ENCODE data around the gene PAX5.

Gene PAX5

DNA sequence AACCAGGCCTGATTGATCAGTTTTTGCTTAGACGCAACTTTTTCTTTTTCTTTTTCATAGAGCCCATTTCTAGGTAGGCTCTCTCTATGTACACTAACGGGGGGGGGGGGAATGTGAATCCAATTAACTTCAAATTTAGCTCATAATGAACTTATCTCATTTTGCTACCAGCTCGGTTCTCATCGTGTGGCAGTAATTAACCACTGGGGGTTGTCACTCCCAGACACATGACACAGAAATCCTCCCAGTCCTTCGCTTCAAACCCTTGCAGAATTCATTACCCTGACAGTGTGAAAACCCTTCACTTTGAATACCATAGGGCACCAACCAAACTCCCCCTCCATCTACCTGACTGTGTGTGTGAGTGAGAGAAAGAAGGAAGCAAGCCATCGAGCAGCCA is 144.2 kb downstream of the PAX5 start:
- Histone ChIP-seq H3K9ac (ENCODE audit: low read depth, low read length) (no peak overlapping the region), H3K4me1 (ENCODE audit: control insufficient read depth, insufficient read depth, low read length) (no peaks in the 10 kb centered on the region), H3K4me3 (ENCODE audit: low read depth, low read length) (no peak overlapping the region), H3K27me3 (ENCODE audit: control insufficient read depth, insufficient read depth, low read length) (no peaks in the 10 kb centered on the region), H3K36me3 (ENCODE audit: control insufficient read depth, insufficient read depth, low read length) (no peaks in the 10 kb centered on the region), H3K9me3 (ENCODE audit: control insufficient read depth, insufficient read depth, low read length) (no peaks in the 10 kb centered on the region)

DNA sequence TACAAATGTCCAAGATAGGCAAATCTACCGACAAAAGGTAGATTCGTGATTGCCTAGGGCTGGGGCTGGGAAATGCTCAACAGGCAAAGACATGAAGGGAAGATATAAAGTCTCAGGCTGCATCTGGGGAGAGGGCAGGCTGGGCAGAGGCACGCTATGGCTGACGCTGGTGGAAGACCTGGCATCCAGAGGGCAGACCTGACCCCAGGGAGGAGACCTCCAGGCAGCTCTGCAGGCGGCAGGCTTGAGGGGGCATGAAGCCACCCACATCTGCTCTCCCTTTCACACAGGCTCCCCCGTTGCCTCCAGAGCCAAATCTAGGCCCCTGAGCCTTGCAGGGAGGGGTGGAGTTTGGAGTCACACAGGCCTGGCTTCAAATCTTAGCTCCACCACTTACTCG is 145.5 kb downstream of the PAX5 start:
- H3K36me3 ChIP-seq (ENCODE audit: control insufficient read depth, insufficient read depth, low read length), result no peaks in the 10 kb centered on the region
- H3K4me1 ChIP-seq (ENCODE audit: control insufficient read depth, insufficient read depth, low read length), result no peaks in the 10 kb centered on the region
- no peak overlapping the region for H3K4me3 ChIP-seq (ENCODE audit: low read depth, low read length)
- no peaks in the 10 kb centered on the region for H3K27me3 ChIP-seq (ENCODE audit: control insufficient read depth, insufficient read depth, low read length)
- H3K9me3 ChIP-seq (ENCODE audit: control insufficient read depth, insufficient read depth, low read length), result no peaks in the 10 kb centered on the region
- H3K9ac ChIP-seq (ENCODE audit: low read depth, low read length), result no peak overlapping the region

GRCh38 chr9:36884721-36885120 is 149.3 kb downstream of the PAX5 start:
- no peak overlapping the region for H3K9ac ChIP-seq (ENCODE audit: low read depth, low read length)
- no peaks in the 10 kb centered on the region for H3K9me3 ChIP-seq (ENCODE audit: control insufficient read depth, insufficient read depth, low read length)
- H3K36me3 ChIP-seq (ENCODE audit: control insufficient read depth, insufficient read depth, low read length), result no peaks in the 10 kb centered on the region

DNA sequence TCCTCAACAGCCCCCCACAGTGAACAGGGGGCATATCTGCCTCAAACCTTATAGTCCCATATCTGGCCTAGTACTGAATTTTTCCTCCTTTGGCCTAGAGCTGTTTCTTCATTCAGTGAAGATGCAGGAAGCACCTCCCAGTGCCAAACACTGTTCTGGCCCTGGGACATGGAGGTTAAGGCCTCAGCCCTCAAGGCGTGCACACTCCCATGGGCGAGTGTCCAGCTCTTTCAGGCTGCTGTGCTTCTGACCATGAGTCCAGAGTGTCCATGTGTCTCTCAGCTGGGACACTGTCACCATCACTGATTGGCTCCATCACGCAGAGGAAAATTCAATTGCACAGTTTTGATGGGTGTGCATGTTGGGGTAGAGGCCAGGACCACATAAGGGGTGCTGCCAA is 151.5 kb downstream of the PAX5 start:
- no peaks in the 10 kb centered on the region for H3K4me1 ChIP-seq (ENCODE audit: control insufficient read depth, insufficient read depth, low read length)
- H3K36me3 ChIP-seq (ENCODE audit: control insufficient read depth, insufficient read depth, low read length), result no peaks in the 10 kb centered on the region
- H3K9ac ChIP-seq (ENCODE audit: low read depth, low read length), result no peak overlapping the region
- no peaks in the 10 kb centered on the region for H3K27me3 ChIP-seq (ENCODE audit: control insufficient read depth, insufficient read depth, low read length)
- no peak overlapping the region for H3K4me3 ChIP-seq (ENCODE audit: low read depth, low read length)
- no peaks in the 10 kb centered on the region for H3K9me3 ChIP-seq (ENCODE audit: control insufficient read depth, insufficient read depth, low read length)

More at GRCh38 chr9:36884721-36885120, 149.3 kb downstream of the PAX5 start:
- H3K4me1 ChIP-seq (ENCODE audit: control insufficient read depth, insufficient read depth, low read length), result no peaks in the 10 kb centered on the region
- H3K27me3 ChIP-seq (ENCODE audit: control insufficient read depth, insufficient read depth, low read length), result no peaks in the 10 kb centered on the region
- no peak overlapping the region for H3K4me3 ChIP-seq (ENCODE audit: low read depth, low read length)

- Histone ChIP-seq H3K4me3 (ENCODE audit: low read depth, low read length) (no peak overlapping the region), H3K4me1 (ENCODE audit: control insufficient read depth, insufficient read depth, low read length) (no peaks in the 10 kb centered on the region), H3K9me3 (ENCODE audit: control insufficient read depth, insufficient read depth, low read length) (no peaks in the 10 kb centered on the region), H3K36me3 (ENCODE audit: control insufficient read depth, insufficient read depth, low read length) (no peaks in the 10 kb centered on the region), H3K27me3 (ENCODE audit: control insufficient read depth, insufficient read depth, low read length) (no peaks in the 10 kb centered on the region), H3K9ac (ENCODE audit: low read depth, low read length) (no peak overlapping the region)
Observed at GRCh38 chr9:36881743-36882441, 152.2 kb downstream of the PAX5 start.

- H3K9me3 ChIP-seq (ENCODE audit: control insufficient read depth, insufficient read depth, low read length), result no peaks in the 10 kb centered on the region
- H3K9ac ChIP-seq (ENCODE audit: low read depth, low read length), result no peak overlapping the region
- H3K27me3 ChIP-seq (ENCODE audit: control insufficient read depth, insufficient read depth, low read length), result no peaks in the 10 kb centered on the region
- H3K4me3 ChIP-seq (ENCODE audit: low read depth, low read length), result no peak overlapping the region
- no peaks in the 10 kb centered on the region for H3K36me3 ChIP-seq (ENCODE audit: control insufficient read depth, insufficient read depth, low read length)
- no peaks in the 10 kb centered on the region for H3K4me1 ChIP-seq (ENCODE audit: control insufficient read depth, insufficient read depth, low read length)
Observed at GRCh38 chr9:36881316-36881715, 152.8 kb downstream of the PAX5 start.

DNA sequence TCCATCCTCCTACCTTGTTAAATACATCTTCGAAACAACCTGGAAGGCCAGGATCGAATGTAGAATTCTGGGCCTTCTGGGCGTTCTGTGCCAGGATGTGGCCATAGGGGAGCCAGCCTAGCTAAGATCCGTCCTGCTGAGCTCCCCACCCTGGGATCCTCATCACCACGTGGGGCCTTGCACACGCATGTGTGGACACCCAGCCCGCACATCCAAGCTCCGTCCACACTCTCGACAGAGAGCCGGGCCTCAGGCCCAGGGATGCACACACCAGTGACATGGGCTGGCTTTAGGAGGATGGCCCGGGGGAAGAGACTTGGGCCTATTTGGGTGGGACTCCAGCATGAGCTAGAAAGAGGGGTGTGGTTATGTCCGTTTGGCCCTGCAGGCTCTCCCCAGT is 154.0 kb downstream of the PAX5 start:
- Histone ChIP-seq H3K27me3 (ENCODE audit: control insufficient read depth, insufficient read depth, low read length) (no peaks in the 10 kb centered on the region), H3K4me3 (ENCODE audit: low read depth, low read length) (no peak overlapping the region), H3K36me3 (ENCODE audit: control insufficient read depth, insufficient read depth, low read length) (no peaks in the 10 kb centered on the region), H3K9ac (ENCODE audit: low read depth, low read length) (no peak overlapping the region), H3K4me1 (ENCODE audit: control insufficient read depth, insufficient read depth, low read length) (no peaks in the 10 kb centered on the region), H3K9me3 (ENCODE audit: control insufficient read depth, insufficient read depth, low read length) (no peaks in the 10 kb centered on the region)

- Histone ChIP-seq H3K9ac (ENCODE audit: low read depth, low read length) (no peak overlapping the region), H3K4me1 (ENCODE audit: control insufficient read depth, insufficient read depth, low read length) (no peaks in the 10 kb centered on the region), H3K27me3 (ENCODE audit: control insufficient read depth, insufficient read depth, low read length) (no peaks in the 10 kb centered on the region), H3K36me3 (ENCODE audit: control insufficient read depth, insufficient read depth, low read length) (no peaks in the 10 kb centered on the region), H3K4me3 (ENCODE audit: low read depth, low read length) (no peak overlapping the region), H3K9me3 (ENCODE audit: control insufficient read depth, insufficient read depth, low read length) (no peaks in the 10 kb centered on the region)
Observed at GRCh38 chr9:36878986-36879982, 154.8 kb downstream of the PAX5 start.

GRCh38 chr9:36877239-36877638 is 156.8 kb downstream of the PAX5 start:
- Histone ChIP-seq H3K9ac (ENCODE audit: low read depth, low read length) (no peak overlapping the region), H3K27me3 (ENCODE audit: control insufficient read depth, insufficient read depth, low read length) (no peaks in the 10 kb centered on the region), H3K9me3 (ENCODE audit: control insufficient read depth, insufficient read depth, low read length) (no peaks in the 10 kb centered on the region), H3K4me1 (ENCODE audit: control insufficient read depth, insufficient read depth, low read length) (no peaks in the 10 kb centered on the region), H3K36me3 (ENCODE audit: control insufficient read depth, insufficient read depth, low read length) (no peaks in the 10 kb centered on the region), H3K4me3 (ENCODE audit: low read depth, low read length) (no peak overlapping the region)

DNA sequence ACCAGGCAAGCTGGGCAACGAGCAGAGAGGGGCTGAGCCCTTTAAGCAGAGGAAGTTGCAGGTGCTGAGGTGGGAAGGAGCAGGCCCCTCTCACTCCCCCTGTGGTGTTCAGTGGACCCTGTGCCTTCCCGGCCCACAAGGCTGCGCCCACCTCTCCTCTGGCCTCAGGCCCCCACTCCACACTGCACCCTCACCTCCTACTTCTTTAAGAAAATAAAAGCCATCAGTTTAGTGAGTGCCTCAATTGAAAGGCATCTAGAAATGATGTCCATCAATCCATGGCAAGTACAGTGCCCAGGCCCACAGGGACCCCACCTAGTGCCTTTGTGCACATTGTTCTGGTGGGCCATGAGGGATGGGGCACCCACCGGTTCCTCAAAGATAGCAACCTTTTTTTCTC is 158.0 kb downstream of the PAX5 start:
- Histone ChIP-seq H3K4me3 (ENCODE audit: low read depth, low read length) (no peak overlapping the region), H3K27me3 (ENCODE audit: control insufficient read depth, insufficient read depth, low read length) (no peaks in the 10 kb centered on the region), H3K9me3 (ENCODE audit: control insufficient read depth, insufficient read depth, low read length) (no peaks in the 10 kb centered on the region), H3K9ac (ENCODE audit: low read depth, low read length) (no peak overlapping the region), H3K4me1 (ENCODE audit: control insufficient read depth, insufficient read depth, low read length) (no peaks in the 10 kb centered on the region), H3K36me3 (ENCODE audit: control insufficient read depth, insufficient read depth, low read length) (no peaks in the 10 kb centered on the region)

- H3K4me3 ChIP-seq (ENCODE audit: low read depth, low read length), result no peak overlapping the region
- no peaks in the 10 kb centered on the region for H3K9me3 ChIP-seq (ENCODE audit: control insufficient read depth, insufficient read depth, low read length)
- no peaks in the 10 kb centered on the region for H3K27me3 ChIP-seq (ENCODE audit: control insufficient read depth, insufficient read depth, low read length)
- H3K9ac ChIP-seq (ENCODE audit: low read depth, low read length), result no peak overlapping the region
- H3K36me3 ChIP-seq (ENCODE audit: control insufficient read depth, insufficient read depth, low read length), result no peaks in the 10 kb centered on the region
- no peaks in the 10 kb centered on the region for H3K4me1 ChIP-seq (ENCODE audit: control insufficient read depth, insufficient read depth, low read length)
Observed at GRCh38 chr9:36874921-36875320, 159.1 kb downstream of the PAX5 start.

GRCh38 chr9:36874261-36874660 is 159.8 kb downstream of the PAX5 start:
- no peaks in the 10 kb centered on the region for H3K9me3 ChIP-seq (ENCODE audit: control insufficient read depth, insufficient read depth, low read length)
- H3K27me3 ChIP-seq (ENCODE audit: control insufficient read depth, insufficient read depth, low read length), result no peaks in the 10 kb centered on the region
- H3K9ac ChIP-seq (ENCODE audit: low read depth, low read length), result no peak overlapping the region
- no peaks in the 10 kb centered on the region for H3K4me1 ChIP-seq (ENCODE audit: control insufficient read depth, insufficient read depth, low read length)
- no peak overlapping the region for H3K4me3 ChIP-seq (ENCODE audit: low read depth, low read length)
- H3K36me3 ChIP-seq (ENCODE audit: control insufficient read depth, insufficient read depth, low read length), result no peaks in the 10 kb centered on the region
